GM06990 (cell line): ENCODE data around the gene NDUFS8.

Experiments used
- DNase-seq: peaks from one replicate; pipeline ENCODE4 v3.0.0-alpha.2; 2011; ENCODE audit not compliant: insufficient read length; ENCODE audit errors: extremely low read depth
- H3K27me3 ChIP-seq: replicated peaks from 2 replicates; pipeline ENCODE4 v1.6.0; 2011; ENCODE audit warnings: low read length; ENCODE audit not compliant: control insufficient read depth, insufficient read depth
- H3K36me3 ChIP-seq: 2 replicates; pipeline ENCODE4 v1.5.1; 2011; ENCODE audit warnings: low read length; ENCODE audit not compliant: control insufficient read depth, insufficient read depth
- H3K4me3 ChIP-seq: replicated peaks from 2 replicates; pipeline ENCODE4 v1.5.1; 2011; ENCODE audit warnings: low read depth, mild to moderate bottlenecking, control low read depth, low read length
- TF ChIP-seq, protein P1 (sequence below): IDR thresholded peaks from 2 replicates; pipeline ENCODE4 v1.5.1; 2011; ENCODE audit warnings: low read length, control low read depth, mild to moderate bottlenecking, inconsistent platforms; ENCODE audit not compliant: insufficient read depth, poor library complexity, severe bottlenecking

The NDUFS8 gene

DNA sequence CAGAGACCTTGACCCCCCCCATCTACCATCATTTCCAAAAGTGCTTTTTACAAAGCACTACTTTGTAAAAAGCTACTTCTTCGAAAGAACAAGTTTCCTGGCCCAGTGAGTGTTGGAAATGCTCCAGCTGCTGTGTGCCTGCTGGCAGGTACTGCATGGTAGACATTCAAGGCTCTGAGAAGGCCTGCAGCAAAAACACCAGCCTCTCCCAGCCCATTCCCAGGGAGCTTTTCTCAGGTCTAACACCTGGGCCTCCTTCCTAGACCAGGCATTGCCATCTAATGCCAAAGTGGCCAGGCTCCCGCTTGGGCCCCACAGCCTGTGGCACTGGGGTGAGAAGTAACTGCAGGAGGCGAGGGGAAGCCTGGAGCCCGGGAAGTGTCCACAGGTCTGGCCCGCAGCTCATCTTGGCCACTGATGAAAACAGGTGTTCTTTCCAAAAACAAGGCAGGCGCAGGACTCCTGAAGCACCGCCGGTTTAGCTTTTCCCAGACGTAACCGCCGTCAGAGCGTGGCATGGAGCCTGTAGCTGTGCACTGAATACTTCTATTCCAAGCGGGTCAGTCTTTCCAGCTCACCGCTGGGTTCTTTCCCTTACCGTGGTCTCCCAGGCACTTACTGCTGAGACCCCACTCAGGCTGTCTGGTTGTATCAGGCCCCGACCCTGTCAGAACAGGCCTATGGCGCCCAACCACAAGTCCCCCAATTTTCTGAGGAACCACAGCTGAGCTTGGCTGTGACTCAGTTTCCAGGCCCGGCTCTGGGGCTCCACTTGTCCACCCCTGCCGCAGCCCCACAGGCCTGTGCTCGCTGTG, 7.1 kb downstream of the NDUFS8 start:
- DNase-seq, result no peak
- peaks cover 26% of the 10 kb centered on the region for H3K36me3 ChIP-seq
- H3K4me3 ChIP-seq, result no peak overlapping the region
- H3K27me3 ChIP-seq, result no peaks in the 10 kb centered on the region
- TF ChIP-seq, protein P1, sequence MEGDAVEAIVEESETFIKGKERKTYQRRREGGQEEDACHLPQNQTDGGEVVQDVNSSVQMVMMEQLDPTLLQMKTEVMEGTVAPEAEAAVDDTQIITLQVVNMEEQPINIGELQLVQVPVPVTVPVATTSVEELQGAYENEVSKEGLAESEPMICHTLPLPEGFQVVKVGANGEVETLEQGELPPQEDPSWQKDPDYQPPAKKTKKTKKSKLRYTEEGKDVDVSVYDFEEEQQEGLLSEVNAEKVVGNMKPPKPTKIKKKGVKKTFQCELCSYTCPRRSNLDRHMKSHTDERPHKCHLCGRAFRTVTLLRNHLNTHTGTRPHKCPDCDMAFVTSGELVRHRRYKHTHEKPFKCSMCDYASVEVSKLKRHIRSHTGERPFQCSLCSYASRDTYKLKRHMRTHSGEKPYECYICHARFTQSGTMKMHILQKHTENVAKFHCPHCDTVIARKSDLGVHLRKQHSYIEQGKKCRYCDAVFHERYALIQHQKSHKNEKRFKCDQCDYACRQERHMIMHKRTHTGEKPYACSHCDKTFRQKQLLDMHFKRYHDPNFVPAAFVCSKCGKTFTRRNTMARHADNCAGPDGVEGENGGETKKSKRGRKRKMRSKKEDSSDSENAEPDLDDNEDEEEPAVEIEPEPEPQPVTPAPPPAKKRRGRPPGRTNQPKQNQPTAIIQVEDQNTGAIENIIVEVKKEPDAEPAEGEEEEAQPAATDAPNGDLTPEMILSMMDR, result no peak

DNA sequence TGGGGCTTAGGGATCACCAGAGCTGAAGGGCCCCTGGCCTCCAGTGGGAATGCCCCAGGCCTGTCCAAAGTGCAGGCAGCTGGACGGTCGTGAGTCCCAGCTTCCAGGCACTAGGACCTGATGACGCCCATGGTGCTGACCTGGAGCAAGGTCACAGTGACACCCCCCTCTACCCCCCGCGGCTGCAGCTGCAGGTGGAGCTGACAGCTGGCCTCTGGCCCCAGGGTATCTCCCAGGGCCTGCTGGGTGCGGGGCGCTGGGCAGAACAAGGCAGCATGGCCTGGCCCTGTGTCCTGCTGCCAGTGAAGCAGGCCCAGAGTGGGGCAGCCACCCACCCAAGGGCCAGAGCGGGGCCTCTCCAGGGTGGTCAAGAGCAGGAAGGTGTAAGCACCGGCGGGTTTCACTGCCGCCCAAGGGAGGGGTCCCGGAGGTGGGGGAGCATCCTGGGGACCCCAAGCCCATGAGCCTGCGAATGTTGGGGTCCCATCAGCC, 7.8 kb downstream of the NDUFS8 start:
- TF ChIP-seq, protein P1, result no peak
- H3K27me3 ChIP-seq, result no peaks in the 10 kb centered on the region
- peaks cover 30% of the 10 kb centered on the region for H3K36me3 ChIP-seq
- peak; percentile 35 for DNase-seq
- peak overlapping the region; percentile 80 for H3K4me3 ChIP-seq

DNA sequence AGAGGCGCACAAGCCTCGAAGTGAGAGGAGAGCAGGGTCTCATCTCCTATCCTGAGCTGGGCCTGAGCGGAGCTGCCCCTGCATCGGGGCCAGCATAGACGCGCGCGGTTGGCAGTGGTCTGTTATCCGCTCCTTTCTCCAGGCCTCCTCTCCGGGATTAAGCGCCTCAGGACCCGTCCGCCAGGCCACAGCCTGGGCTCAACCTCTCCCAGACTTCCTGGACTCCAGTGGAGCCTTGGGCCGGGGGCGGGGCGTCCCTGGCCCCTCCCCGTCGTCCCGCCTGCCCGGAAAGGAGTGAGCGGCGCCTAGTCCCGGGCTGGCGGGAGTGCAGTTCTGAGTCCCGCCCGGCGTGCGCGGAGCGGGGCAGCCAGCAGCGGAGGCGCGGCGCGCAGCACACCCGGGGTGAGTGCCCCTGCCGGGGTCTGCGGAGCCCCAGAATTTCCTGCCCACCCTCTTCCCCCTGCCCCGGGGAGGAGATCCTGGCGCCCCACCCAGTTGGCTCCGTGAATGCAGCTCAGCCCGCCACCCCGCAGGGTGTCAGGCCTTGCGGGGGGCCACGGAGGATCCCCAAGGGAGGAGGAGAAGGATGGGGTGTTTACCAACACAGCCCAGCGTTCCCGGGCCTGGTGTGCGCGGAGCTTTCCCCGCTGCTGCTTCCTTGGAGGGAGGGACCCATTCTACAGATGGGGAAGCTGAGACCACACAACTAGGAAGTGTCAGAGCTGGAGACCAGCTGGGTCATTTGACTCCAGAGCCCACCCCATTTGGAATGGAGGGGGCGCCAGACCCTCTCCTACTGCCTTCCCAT, 8.4 kb downstream of the NDUFS8 start, which contains the start of gene TCIRG1:
Gene TCIRG1 (plus strand): TSS at position 308 of the 808 bp plus-strand sequence. CDS start 2,247 bp downstream, outside the sequence.
- TF ChIP-seq, protein P1, result no peak
- no peaks in the 10 kb centered on the region for H3K27me3 ChIP-seq
- DNase-seq, result peak; percentile 86
- H3K4me3 ChIP-seq, result peak within 1 kb of the TSS; percentile 80
- H3K36me3 ChIP-seq, result peaks cover 29% of the 10 kb centered on the region

DNA sequence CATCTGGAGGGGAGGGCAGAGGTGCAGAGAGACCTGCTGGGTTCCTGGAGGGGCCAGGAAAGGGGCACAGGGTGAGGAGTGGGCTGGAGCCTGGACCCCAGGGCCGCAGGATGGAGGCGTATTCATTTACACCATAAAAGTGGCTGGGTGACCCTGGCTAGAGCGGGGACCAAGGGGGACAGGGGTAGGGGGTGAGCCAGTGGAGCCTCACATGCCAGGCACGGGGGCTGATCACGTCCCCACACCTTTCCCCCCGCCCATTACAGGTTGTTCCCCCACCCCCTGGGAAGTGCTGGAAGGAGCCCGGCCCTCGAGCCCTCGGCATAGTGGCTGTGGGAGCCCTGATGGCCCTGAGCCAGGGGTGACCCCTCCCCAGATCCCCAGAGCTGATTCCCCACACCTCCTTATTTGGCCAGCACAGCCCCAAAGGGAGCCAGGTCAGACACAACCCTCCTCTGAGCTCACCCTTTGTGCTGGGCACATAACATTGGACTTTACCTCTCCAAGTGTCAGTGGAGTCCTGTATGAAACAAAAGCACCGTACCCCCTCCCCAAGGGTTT, 9.1 kb downstream of the NDUFS8 start:
- no peaks in the 10 kb centered on the region for H3K27me3 ChIP-seq
- H3K36me3 ChIP-seq, result peaks cover 30% of the 10 kb centered on the region
- DNase-seq, result peak; percentile 32
- H3K4me3 ChIP-seq, result peak overlapping the region; percentile 80
- TF ChIP-seq, protein P1, result no peak

DNA sequence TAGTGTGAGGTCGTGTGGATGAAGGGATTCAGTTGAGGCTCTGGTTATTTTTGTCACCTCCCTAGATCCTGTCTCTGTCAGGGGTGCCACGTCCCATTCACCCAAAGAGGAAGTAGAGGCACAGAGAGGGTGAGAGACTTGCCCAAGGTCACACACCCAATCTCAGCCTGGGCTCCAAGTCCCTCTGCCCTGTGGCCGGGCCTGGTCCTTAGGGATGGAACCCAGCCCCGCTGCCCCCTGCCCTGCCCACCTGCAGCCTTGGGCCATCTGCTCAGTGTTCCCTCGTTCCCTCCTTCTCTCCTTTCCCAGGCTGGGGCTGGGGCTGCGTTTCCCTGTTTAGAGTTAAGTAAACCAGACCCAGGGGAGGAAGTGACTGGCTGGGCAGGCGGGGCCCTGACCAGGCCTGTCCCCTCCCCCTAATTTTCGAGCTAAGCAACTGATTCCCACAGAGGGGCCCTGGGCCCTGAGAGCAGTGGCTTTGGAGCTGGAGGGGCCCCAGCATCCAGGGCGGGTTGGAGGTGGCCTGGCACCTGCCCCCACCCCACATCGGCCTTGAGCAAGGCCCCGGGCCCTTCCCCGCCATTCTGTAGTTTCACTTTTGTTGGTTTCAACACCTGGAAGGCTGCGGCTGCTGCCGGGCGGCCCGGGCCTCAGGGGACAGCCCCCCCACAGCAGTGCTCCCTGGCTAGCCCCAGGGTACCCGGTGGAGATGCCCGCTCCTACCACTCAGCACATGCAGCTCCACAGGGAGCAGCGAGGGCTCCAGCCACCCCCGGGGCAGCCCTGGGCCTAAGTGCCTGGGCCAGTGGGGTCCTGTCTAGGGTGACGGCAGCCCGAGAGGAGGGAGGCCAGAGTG, 9.8 kb downstream of the NDUFS8 start:
- peak; percentile 82 for DNase-seq
- TF ChIP-seq, protein P1, result no peak
- Histone ChIP-seq H3K27me3 (no peaks in the 10 kb centered on the region), H3K36me3 (peaks cover 37% of the 10 kb centered on the region), H3K4me3 (peak overlapping the region; percentile 80)
